T-helper 17 cell (primary cell): ENCODE data around the gene TMOD4. TPM values are rescaled to one million over a fixed set of nuclear protein-coding genes. Genes with fewer than 3 reads are reported as not detected.

ENCODE experiments used
- ATAC-seq: fragments of 150-1000 bp; cut with Tn5 transposase; 2 replicates; pipeline ENCODE4 v1.10.0; 2021; ENCODE audit warnings: mild to moderate bottlenecking, moderate library complexity
- DNase-seq, 3 donors: peaks; one replicate each; pipeline versions ENCODE4 v3.0.0 to v3.0.0-alpha.2; 2020 to 2021
- H3K9me3 ChIP-seq: one replicate; pipeline ENCODE4 v1.7.0; 2013; ENCODE audit warnings: low read length, mild to moderate bottlenecking; ENCODE audit not compliant: control insufficient read depth, poor library complexity, severe bottlenecking
- H3K27ac Mint-ChIP-seq: one replicate; pipeline ENCODE4 v1.8.0; 2022; ENCODE audit warnings: mild to moderate bottlenecking, moderate library complexity, mixed read lengths
- H3K27me3 Mint-ChIP-seq: one replicate; pipeline ENCODE4 v1.8.0; 2022; ENCODE audit warnings: mixed read lengths
- H3K36me3 Mint-ChIP-seq: one replicate; pipeline ENCODE4 v1.8.0; 2022; ENCODE audit warnings: low read depth, mixed read lengths
- H3K4me1 Mint-ChIP-seq: one replicate; pipeline ENCODE4 v1.8.0; 2022; ENCODE audit warnings: mild to moderate bottlenecking, mixed read lengths
- H3K4me3 Mint-ChIP-seq: one replicate; pipeline ENCODE4 v1.8.0; 2022; ENCODE audit warnings: mild to moderate bottlenecking, moderate library complexity, mixed read lengths
- total RNA-seq, 4 donors: library from RNA in 2 of 4; stranded (reverse) in 2 of 4; gene quantifications; one replicate each; pipeline ENCODE4 v1.2.3 and lab custom pipeline; 2022 to 2026

The TMOD4 gene
- total RNA-seq, 2 donors from 2014 or later, result 1.0 to 3.0 TPM

DNA sequence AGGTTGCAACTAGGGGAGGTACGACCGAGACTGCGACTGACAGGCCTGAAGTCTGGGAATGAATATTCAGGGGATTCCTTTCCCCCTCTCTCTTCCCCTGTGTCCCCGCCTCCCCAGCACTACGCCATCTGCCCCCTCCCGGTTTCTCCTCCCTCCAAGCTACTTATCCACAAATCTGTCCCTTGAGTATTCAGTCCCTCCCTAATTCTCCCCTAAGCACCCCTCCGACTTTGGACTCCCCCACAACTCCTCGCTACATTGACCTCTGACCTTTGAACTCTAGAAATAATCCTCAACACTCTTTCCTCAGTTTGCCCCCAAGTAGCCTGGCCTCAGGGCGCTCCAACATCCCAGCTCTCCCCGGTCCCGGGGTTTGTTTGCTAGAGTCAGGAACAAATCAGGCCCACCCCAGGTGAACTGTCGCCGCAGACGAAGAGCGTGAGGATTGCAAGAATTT, 10.5 kb downstream of the TMOD4 start:
- ATAC-seq (no peak), DNase-seq (no peak)

DNA sequence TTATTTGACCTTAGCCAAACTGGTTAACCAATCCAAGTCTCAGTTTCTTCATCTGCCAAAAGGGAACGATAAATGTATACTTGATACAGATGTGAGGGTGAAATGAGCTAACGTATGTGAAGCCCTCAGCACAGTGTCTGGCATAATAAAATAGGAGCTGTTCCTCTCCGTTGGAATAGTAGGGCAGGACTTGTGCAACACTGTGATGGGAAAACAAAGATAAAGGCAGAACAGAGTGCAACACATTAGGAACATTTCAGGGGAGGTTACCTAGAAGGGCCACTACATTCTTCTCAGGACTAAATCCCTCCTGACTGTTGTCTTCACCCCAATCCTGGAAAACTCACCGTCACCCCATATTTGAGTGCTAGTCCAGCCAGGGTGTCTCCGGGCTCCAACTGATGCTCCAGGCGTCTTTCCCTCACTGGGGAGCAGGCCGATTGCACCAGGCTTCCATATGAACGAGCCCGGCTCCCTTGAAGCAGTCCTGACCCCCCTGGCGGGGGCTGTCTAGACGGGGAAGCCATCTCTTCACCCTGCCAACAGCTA, 11.0 kb downstream of the TMOD4 start:
- no peak for DNase-seq
- H3K9me3 ChIP-seq, result no peaks in the 10 kb centered on the region
- H3K36me3 Mint-ChIP-seq, result peaks cover 9% of the 10 kb centered on the region

More for the DNA sequence above, 10.5 kb downstream of the TMOD4 start:
- Mint-ChIP-seq H3K4me1 (peaks cover 33% of the 10 kb centered on the region), H3K27ac (peak overlapping the region; percentile 88), H3K4me3 (peak overlapping the region; percentile 98), H3K36me3 (peaks cover 9% of the 10 kb centered on the region), H3K27me3 (no peaks in the 10 kb centered on the region)
- H3K9me3 ChIP-seq, result no peaks in the 10 kb centered on the region

DNA sequence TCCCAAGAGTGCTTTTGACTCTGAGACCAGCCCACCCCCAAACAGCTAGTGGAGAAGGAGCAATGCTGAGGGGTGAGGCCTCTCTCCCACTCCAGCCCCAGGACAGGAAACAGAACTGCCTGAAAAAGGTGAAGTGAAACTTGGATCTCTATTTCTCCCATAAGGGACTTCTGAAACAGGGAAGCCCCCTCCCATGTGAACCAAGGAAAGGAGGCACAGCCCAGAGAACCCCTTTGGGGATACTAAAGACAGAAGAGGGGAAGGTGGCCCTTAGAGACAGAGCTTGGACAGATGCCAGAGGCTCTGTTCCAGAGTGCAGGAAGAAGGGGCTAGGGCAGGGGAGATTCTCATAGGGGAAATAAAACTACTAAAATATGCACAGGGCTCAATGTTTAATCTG, 16.4 kb downstream of the TMOD4 start:
- Mint-ChIP-seq H3K4me3 (peak overlapping the region; percentile 68), H3K36me3 (peaks cover 11% of the 10 kb centered on the region), H3K4me1 (peaks cover 45% of the 10 kb centered on the region), H3K27me3 (no peaks in the 10 kb centered on the region), H3K27ac (peak overlapping the region; percentile 99)
- H3K9me3 ChIP-seq, result no peaks in the 10 kb centered on the region
- ATAC-seq (no peak), DNase-seq (no peak)

More for the DNA sequence above, 11.0 kb downstream of the TMOD4 start:
- H3K27ac Mint-ChIP-seq, result peak overlapping the region; percentile 88
- no peaks in the 10 kb centered on the region for H3K27me3 Mint-ChIP-seq
- H3K4me3 Mint-ChIP-seq, result peak overlapping the region; percentile 98
- ATAC-seq, result no peak
- H3K4me1 Mint-ChIP-seq, result peaks cover 32% of the 10 kb centered on the region

DNA sequence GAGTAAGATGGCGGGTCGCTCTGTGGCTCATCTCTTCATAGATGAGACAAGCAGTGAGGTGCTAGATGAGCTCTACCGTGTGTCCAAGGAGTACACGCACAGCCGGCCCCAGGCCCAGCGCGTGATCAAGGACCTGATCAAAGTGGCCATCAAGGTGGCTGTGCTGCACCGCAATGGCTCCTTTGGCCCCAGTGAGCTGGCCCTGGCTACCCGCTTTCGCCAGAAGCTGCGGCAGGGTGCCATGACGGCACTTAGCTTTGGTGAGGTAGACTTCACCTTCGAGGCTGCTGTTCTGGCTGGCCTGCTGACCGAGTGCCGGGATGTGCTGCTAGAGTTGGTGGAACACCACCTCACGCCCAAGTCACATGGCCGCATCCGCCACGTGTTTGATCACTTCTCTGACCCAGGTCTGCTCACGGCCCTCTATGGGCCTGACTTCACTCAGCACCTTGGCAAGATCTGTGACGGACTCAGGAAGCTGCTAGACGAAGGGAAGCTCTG, 17.0 kb downstream of the TMOD4 start:
- H3K27ac Mint-ChIP-seq, result peak overlapping the region; percentile 99
- H3K36me3 Mint-ChIP-seq, result peaks cover 11% of the 10 kb centered on the region
- H3K4me3 Mint-ChIP-seq, result peak overlapping the region; percentile 100
- H3K4me1 Mint-ChIP-seq, result peaks cover 47% of the 10 kb centered on the region
- ATAC-seq, result no peak
- H3K9me3 ChIP-seq, result no peaks in the 10 kb centered on the region
- DNase-seq, result no peak
- H3K27me3 Mint-ChIP-seq, result no peaks in the 10 kb centered on the region

DNA sequence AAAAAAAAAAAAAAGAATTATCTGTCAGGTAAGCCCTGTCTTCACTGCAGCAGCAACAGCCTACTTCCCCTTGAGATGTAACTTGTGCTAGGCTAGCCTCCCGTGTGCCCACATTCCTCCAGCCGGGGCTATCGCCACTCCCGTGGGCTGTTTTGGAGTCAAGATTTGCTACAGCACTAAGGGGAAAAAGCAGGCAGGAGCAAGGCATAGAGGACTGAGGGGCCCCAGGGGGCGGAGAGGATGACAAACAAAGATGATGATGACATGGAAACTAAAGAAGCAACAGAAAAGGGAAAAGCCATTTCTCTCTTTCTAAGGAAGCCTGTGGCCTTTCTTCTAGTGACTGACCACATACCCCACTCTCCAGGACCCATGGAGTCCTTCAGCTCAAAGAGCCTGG, 17.5 kb downstream of the TMOD4 start:
- no peaks in the 10 kb centered on the region for H3K9me3 ChIP-seq
- Mint-ChIP-seq H3K4me1 (peaks cover 47% of the 10 kb centered on the region), H3K36me3 (peaks cover 11% of the 10 kb centered on the region), H3K4me3 (peak overlapping the region; percentile 100), H3K27ac (peak overlapping the region; percentile 99), H3K27me3 (no peaks in the 10 kb centered on the region)
- DNase-seq, result no peak
- no peak for ATAC-seq

DNA sequence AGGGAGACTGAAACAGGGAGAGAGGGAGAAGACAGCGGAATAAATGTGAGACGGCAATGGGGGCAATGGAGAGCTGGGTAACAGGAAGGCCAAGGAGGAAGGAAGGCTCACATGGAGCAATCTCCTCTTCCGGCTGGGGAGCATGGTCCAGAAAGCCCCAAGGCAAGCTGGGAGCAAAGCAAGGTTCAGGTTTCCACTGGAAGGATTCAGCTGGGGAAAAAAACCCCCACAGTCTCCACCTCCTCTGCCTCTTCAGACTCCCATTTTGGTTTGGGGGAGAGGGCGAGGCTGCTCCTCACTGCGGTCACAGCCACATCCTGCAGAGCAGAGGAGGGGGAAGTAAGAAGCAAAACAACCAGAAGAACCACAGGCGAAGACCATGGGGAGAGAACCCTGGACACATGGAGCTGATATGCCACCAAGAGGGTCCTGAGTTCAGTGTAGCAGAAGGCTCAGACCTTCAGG, 18.7 kb downstream of the TMOD4 start:
- ATAC-seq, result peak; percentile 53

DNA sequence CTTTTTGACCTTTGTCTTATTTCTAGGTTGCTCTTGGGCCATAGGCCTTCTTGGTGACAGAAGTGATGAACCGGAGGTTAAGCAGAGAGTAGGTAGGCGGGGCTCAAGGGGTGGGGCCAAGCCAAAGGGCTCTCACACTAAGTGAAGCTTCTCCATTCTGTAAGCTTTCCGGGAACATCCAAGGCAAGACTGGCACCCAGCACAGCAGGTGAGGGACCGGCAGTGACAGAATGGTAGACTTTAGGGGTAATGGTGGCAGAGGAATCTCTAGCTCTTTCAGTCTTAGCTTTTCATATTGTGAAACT, 19.3 kb downstream of the TMOD4 start, which contains the start of gene TNFAIP8L2:
TSS of gene TNFAIP8L2 (plus strand) at position 135 of the 305 bp plus-strand sequence. CDS start 2,049 bp downstream, outside the sequence.
- H3K27me3 Mint-ChIP-seq, result no peaks in the 10 kb centered on the region
- H3K4me1 Mint-ChIP-seq, result peaks cover 38% of the 10 kb centered on the region
- H3K4me3 Mint-ChIP-seq, result peak within 1 kb of the TSS; percentile 100
- no peaks in the 10 kb centered on the region for H3K9me3 ChIP-seq
- DNase-seq (peak; percentile 41 to 62 (median 56)), ATAC-seq (peak; percentile 88)
- peaks cover 7% of the 10 kb centered on the region for H3K36me3 Mint-ChIP-seq
- H3K27ac Mint-ChIP-seq, result peak within 1 kb of the TSS; percentile 99

More for the DNA sequence above, 18.7 kb downstream of the TMOD4 start:
- no peaks in the 10 kb centered on the region for H3K9me3 ChIP-seq
- peak overlapping the region; percentile 99 for H3K27ac Mint-ChIP-seq
- peaks cover 42% of the 10 kb centered on the region for H3K4me1 Mint-ChIP-seq
- peaks cover 7% of the 10 kb centered on the region for H3K36me3 Mint-ChIP-seq
- peak in 2 of 3 donors; percentile 33 to 42 for DNase-seq
- no peaks in the 10 kb centered on the region for H3K27me3 Mint-ChIP-seq
- H3K4me3 Mint-ChIP-seq, result peak overlapping the region; percentile 100

DNA sequence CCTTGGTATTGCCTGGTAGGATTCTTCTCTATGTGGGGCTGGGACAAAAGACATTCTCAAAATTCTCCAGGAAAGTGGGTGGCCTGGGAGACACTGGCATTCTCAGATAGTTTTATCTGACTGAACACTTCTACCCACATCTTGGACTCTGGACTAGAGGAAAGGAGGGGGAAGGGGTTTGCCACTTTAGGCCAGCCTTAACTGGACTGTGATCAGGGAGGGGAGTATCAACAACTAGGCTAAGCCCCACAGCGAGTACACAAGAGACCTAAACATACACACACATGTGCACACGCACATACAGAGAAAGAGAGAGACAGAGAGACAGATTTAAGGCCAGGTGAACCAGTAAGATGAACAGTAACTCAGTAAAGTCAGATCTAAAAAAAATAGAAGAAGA, 28.1 kb downstream of the TMOD4 start:
- Mint-ChIP-seq H3K27ac (peak overlapping the region; percentile 87), H3K36me3 (peaks cover 2% of the 10 kb centered on the region), H3K27me3 (no peaks in the 10 kb centered on the region), H3K4me1 (peaks cover 24% of the 10 kb centered on the region), H3K4me3 (peak overlapping the region; percentile 99)
- H3K9me3 ChIP-seq, result no peaks in the 10 kb centered on the region
- no peak for DNase-seq
- ATAC-seq, result no peak

DNA sequence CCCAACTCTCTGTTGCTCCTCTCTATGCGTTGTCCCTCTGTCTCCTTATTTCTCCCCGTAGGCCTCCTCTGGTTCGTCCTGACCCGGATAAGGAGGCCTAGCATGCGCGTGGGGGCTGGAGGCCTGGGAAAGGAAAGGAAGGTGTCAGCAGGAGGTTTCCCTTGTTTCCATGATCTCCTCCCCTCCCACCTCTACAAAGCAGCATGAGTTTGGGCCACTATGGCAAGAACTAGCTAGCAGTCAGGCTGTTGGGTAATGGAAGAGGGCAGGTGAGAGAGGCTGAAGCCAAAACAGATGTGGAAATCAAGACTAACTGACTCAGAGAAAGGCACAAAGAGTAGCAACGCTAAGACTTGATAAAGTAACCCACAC, 28.7 kb downstream of the TMOD4 start:
- peaks cover 2% of the 10 kb centered on the region for H3K36me3 Mint-ChIP-seq
- H3K9me3 ChIP-seq, result no peaks in the 10 kb centered on the region
- H3K4me1 Mint-ChIP-seq, result peaks cover 24% of the 10 kb centered on the region
- H3K27me3 Mint-ChIP-seq, result no peaks in the 10 kb centered on the region
- no peak for ATAC-seq
- no peak for DNase-seq
- peak overlapping the region; percentile 87 for H3K27ac Mint-ChIP-seq
- peak overlapping the region; percentile 99 for H3K4me3 Mint-ChIP-seq

DNA sequence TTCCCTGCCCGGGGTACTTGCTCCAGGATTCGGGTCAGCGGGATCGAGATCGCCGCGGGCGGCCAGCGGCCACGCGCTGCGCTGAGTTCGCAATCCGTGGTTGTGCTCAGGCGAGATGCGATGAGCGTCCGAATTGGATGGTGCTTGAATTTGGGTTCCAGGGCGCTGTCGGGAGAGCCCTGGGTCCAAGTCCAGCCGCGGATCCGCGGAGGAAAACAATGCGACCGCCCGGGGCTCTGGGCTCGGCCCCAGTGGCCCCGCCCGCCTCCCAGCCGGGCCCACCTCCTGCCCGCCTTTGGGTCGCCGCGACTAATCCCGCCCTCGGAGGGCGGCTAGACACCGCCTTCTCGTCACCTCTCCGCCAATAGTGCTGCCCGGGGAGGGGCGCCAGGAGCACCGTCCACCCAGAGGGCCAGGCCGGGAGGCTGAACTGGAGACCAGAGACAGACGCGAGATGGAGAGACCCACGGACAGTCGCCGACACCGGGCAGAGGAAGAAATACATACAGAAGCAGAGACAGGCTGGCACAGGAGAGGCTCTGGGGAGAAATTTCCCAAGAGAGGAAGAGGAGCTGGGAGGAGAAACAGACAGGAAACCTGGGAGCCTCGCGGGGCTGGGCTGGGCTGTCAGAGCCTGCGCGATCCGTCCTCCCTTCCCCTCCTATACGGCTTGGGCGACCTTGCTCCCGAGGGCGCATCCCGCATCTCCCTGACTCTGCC, 29.2 kb downstream of the TMOD4 start, which contains the start of gene SEMA6C:
TSS of gene SEMA6C (minus strand) at position 220 of the 720 bp plus-strand sequence. CDS start 4,010 bp downstream, outside the sequence.
- peak; percentile 100 for ATAC-seq
- H3K9me3 ChIP-seq, result no peaks in the 10 kb centered on the region
- peak within 1 kb of the TSS; percentile 87 for H3K27ac Mint-ChIP-seq
- peaks cover 24% of the 10 kb centered on the region for H3K4me1 Mint-ChIP-seq
- peaks cover 2% of the 10 kb centered on the region for H3K36me3 Mint-ChIP-seq
- H3K27me3 Mint-ChIP-seq, result no peaks in the 10 kb centered on the region
- peak within 1 kb of the TSS; percentile 99 for H3K4me3 Mint-ChIP-seq
- DNase-seq, result peak; percentile 75 to 84 (median 82)

DNA sequence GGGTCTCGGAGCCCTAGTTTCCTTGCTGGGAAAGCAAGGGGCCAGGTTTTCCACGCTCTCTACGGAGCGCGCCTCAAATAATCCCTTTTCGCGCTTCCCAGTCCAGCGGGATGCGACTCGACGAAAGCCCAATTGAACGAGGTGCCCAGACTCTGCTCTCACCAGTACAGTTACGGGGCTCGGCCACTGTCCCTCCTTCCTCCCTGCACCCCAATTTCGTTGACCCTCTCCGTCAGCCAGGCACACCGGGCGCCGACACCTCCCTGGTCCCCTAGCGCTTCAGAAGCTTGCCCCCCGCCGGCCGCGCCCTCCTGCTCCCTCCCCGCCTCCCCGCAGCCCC, 29.7 kb downstream of the TMOD4 start:
- ATAC-seq (peak; percentile 6), DNase-seq (no peak)
- peaks cover 2% of the 10 kb centered on the region for H3K36me3 Mint-ChIP-seq
- no peaks in the 10 kb centered on the region for H3K9me3 ChIP-seq
- peak overlapping the region; percentile 87 for H3K27ac Mint-ChIP-seq
- H3K4me1 Mint-ChIP-seq, result peaks cover 24% of the 10 kb centered on the region
- no peaks in the 10 kb centered on the region for H3K27me3 Mint-ChIP-seq
- peak overlapping the region; percentile 99 for H3K4me3 Mint-ChIP-seq

DNA sequence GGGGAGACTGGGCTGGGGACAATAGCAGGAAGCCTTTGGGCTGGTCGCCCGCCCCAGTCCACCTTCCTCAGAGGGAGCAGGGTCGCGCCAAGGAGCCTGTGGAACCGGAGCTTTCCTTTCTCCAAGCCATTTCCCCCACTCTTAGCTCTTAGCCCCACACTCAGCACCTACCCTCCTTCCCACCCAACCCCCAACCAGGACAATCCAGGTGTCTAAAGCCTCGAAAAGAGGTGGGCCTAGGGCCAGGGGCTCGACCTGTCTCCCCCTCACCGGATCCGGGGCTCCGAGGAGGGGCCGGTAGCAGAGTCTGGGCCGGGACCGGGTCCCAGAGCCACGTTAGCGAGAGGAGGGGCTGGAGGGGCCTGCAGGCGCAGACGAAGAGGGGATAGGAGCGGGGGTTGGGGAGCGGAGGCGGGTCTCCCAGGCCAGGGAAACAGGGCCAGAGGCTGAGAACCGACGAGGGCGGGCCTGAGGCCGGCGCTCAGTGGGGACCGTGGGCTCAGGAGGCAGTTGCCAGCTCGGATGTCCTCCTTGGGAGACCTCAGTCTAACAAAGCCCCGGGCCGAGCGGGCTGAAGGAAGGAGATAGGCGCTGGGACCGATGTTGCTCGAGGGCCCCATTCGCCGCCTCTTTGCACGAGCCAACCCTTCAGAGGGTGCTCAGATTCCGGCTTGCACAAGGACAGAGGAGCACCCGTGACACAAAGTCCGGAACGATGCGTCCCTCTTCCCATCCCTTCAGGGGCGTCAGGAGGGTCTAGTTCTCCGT, 30.3 kb downstream of the TMOD4 start:
- DNase-seq (no peak), ATAC-seq (no peak)
- peak overlapping the region; percentile 99 for H3K4me3 Mint-ChIP-seq
- H3K36me3 Mint-ChIP-seq, result peaks cover 2% of the 10 kb centered on the region
- no peaks in the 10 kb centered on the region for H3K27me3 Mint-ChIP-seq
- H3K27ac Mint-ChIP-seq, result peak overlapping the region; percentile 87
- H3K9me3 ChIP-seq, result no peaks in the 10 kb centered on the region
- peaks cover 24% of the 10 kb centered on the region for H3K4me1 Mint-ChIP-seq
